Measurements from ENCODE around the gene CIB2. TPM values are rescaled to one million over a fixed set of nuclear protein-coding genes. Genes with fewer than 3 reads are reported as not detected.
A peak's percentile ranks its signal among the peaks of the same experiment; 100 is the strongest.

CIB2 gene
- total and polyA plus RNA-seq, 9 donors: 12.7 to 31.6 (median 16.6) TPM

- no peak for DNase-seq
- H3K36me3 ChIP-seq (ENCODE audit: control insufficient read depth, insufficient read depth, low read length): no peaks in the 10 kb centered on the region
- peaks cover 36% of the 10 kb centered on the region for H3K4me1 ChIP-seq (ENCODE audit: control insufficient read depth, insufficient read depth, low read length)
- H3K4me3 ChIP-seq (ENCODE audit: low read length): no peak overlapping the region
- WGBS (ENCODE audit: insufficient coverage): 87% methylated on average over 12 of the region's 12 CpGs
- H3K9me3 ChIP-seq (replicated peaks; ENCODE audit: control insufficient read depth, low read depth, low read length): no peaks in the 10 kb centered on the region
- H3K27ac ChIP-seq (ENCODE audit: low read length): no peak overlapping the region
- H3K27me3 ChIP-seq (ENCODE audit: control insufficient read depth, insufficient read depth, low read length): peaks cover 2% of the 10 kb centered on the region
Observed at GRCh38 chr15:78087951-78088772, 43.1 kb downstream of the CIB2 start.

DNA sequence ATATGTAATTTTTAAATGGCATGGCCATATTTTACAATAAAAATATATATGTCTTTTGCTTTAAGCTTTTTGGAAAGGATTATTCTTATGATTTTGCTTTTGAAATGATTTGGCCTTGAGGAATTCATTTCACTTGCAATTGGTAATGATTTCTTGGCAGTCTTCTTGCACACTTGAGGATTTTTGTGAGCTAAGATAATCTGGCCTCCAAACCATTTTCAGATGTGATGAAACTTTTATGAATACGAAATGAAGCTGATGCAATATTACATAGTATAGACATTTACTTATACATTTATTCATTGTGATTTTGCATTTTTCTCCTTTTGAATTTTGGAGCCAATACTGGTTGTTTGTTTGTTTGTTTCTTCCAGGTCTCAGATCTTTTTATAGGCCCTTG lies 45.3 kb downstream of the CIB2 start:
- Histone ChIP-seq H3K27me3 (ENCODE audit: control insufficient read depth, insufficient read depth, low read length) (peaks cover 2% of the 10 kb centered on the region), H3K27ac (ENCODE audit: low read length) (peak overlapping the region; percentile 84), H3K4me1 (ENCODE audit: control insufficient read depth, insufficient read depth, low read length) (peaks cover 28% of the 10 kb centered on the region), H3K36me3 (ENCODE audit: control insufficient read depth, insufficient read depth, low read length) (no peaks in the 10 kb centered on the region), H3K4me3 (ENCODE audit: low read length) (no peak overlapping the region), H3K9me3 (replicated peaks; ENCODE audit: control insufficient read depth, low read depth, low read length) (no peaks in the 10 kb centered on the region)
- peak; percentile 96 for DNase-seq
- no CpG with 5 or more reads among the region's 1 CpG for WGBS (ENCODE audit: insufficient coverage)

GRCh38 chr15:78084449-78084750 lies 46.8 kb downstream of the CIB2 start:
- Histone ChIP-seq H3K27me3 (ENCODE audit: control insufficient read depth, insufficient read depth, low read length) (no peaks in the 10 kb centered on the region), H3K27ac (ENCODE audit: low read length) (peak overlapping the region; percentile 42), H3K4me3 (ENCODE audit: low read length) (no peak overlapping the region), H3K36me3 (ENCODE audit: control insufficient read depth, insufficient read depth, low read length) (no peaks in the 10 kb centered on the region), H3K9me3 (replicated peaks; ENCODE audit: control insufficient read depth, low read depth, low read length) (no peaks in the 10 kb centered on the region), H3K4me1 (ENCODE audit: control insufficient read depth, insufficient read depth, low read length) (peaks cover 28% of the 10 kb centered on the region)
- WGBS (ENCODE audit: insufficient coverage): 50% methylated on average over 4 of the region's 5 CpGs
- peak; percentile 49 for DNase-seq

DNA sequence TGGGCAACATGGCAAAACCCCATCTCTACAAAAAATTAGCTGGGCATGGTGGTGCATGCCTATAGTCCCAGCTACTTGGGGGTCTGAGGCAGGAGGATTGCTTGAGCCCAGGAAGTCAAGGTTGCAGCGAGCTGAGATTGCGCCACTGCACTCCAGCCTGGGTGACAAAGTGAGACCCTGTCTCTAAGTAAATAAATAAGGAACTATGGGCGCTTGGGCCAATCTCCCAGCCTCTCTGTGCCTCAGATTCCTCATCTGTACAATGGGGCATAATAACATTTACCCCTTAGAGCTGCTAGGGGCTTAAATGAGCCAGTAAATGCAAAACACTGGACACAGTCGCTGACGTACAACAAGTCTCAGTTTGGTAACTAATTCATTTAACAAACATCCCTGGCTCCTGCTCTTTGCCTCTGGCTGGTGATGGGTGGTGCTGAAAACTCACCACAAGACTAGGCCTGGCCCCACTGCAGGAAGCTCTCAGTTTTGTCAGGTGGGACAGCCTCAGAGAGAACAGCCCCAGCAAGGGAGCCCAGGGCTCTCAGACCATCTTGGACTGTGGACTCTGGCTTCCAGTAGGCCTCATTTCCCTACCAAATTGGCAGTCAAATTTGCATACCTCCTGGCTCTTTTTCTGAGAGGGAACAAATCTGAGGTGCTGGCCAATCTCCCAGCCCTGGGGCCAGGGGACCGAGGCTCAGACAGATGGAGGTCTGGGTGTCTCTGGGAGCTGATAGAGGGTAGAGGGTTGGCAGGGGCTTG lies 47.4 kb downstream of the CIB2 start:
- peak overlapping the region; percentile 42 for H3K27ac ChIP-seq (ENCODE audit: low read length)
- WGBS (ENCODE audit: insufficient coverage): 76% methylated on average over 4 of the region's 6 CpGs
- H3K9me3 ChIP-seq (replicated peaks; ENCODE audit: control insufficient read depth, low read depth, low read length): no peaks in the 10 kb centered on the region
- no peaks in the 10 kb centered on the region for H3K36me3 ChIP-seq (ENCODE audit: control insufficient read depth, insufficient read depth, low read length)
- H3K27me3 ChIP-seq (ENCODE audit: control insufficient read depth, insufficient read depth, low read length): no peaks in the 10 kb centered on the region
- DNase-seq: no peak
- H3K4me1 ChIP-seq (ENCODE audit: control insufficient read depth, insufficient read depth, low read length): peaks cover 28% of the 10 kb centered on the region
- no peak overlapping the region for H3K4me3 ChIP-seq (ENCODE audit: low read length)

- Histone ChIP-seq H3K4me3 (ENCODE audit: low read length) (no peak overlapping the region), H3K27me3 (ENCODE audit: control insufficient read depth, insufficient read depth, low read length) (no peaks in the 10 kb centered on the region), H3K9me3 (replicated peaks; ENCODE audit: control insufficient read depth, low read depth, low read length) (no peaks in the 10 kb centered on the region), H3K36me3 (ENCODE audit: control insufficient read depth, insufficient read depth, low read length) (no peaks in the 10 kb centered on the region), H3K4me1 (ENCODE audit: control insufficient read depth, insufficient read depth, low read length) (peaks cover 28% of the 10 kb centered on the region), H3K27ac (ENCODE audit: low read length) (no peak overlapping the region)
- no peak for DNase-seq
- 85% methylated on average over 4 of the region's 4 CpGs for WGBS (ENCODE audit: insufficient coverage)
Observed at GRCh38 chr15:78083186-78083585, 48.1 kb downstream of the CIB2 start.

GRCh38 chr15:78082743-78083110 lies 48.5 kb downstream of the CIB2 start:
- Histone ChIP-seq H3K4me1 (ENCODE audit: control insufficient read depth, insufficient read depth, low read length) (peaks cover 28% of the 10 kb centered on the region), H3K27me3 (ENCODE audit: control insufficient read depth, insufficient read depth, low read length) (no peaks in the 10 kb centered on the region), H3K27ac (ENCODE audit: low read length) (no peak overlapping the region), H3K36me3 (ENCODE audit: control insufficient read depth, insufficient read depth, low read length) (no peaks in the 10 kb centered on the region), H3K9me3 (replicated peaks; ENCODE audit: control insufficient read depth, low read depth, low read length) (no peaks in the 10 kb centered on the region), H3K4me3 (ENCODE audit: low read length) (no peak overlapping the region)
- DNase-seq: no peak
- WGBS (ENCODE audit: insufficient coverage): 82% methylated on average over 1 of the region's 1 CpG

DNA sequence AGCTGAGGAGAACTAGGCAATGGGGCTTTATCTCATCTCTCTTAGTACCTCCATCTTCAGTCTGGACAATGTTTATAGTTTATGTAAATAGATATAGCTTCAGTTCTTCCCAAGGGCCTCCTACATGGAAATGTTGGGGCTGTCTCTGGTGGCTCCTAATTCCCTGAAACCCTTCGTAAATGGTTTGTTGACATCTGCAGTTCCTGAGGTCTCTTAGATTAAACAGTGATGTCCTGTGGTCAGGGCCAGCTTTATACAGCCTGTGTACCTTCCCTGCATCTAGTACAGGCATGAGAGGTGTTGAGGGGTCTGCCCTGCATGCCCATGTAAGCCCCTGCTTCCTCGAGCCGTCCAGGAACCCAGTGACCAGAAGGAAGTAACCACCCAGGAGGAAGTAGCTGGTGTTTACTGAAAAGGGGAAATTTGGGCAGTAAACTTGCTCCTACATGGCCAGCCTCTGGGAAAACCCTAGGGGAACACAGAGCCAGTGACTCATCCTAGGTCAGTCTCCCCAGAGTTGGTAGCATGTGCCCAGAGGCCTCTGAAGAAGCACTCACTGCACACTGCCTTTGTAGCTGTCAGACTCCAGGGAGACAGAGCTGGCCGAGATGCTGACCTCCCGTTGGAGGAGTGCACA lies 49.0 kb downstream of the CIB2 start:
- WGBS (ENCODE audit: insufficient coverage): 49% methylated on average over 3 of the region's 5 CpGs
- no peaks in the 10 kb centered on the region for H3K36me3 ChIP-seq (ENCODE audit: control insufficient read depth, insufficient read depth, low read length)
- H3K27me3 ChIP-seq (ENCODE audit: control insufficient read depth, insufficient read depth, low read length): no peaks in the 10 kb centered on the region
- no peaks in the 10 kb centered on the region for H3K9me3 ChIP-seq (replicated peaks; ENCODE audit: control insufficient read depth, low read depth, low read length)
- peaks cover 28% of the 10 kb centered on the region for H3K4me1 ChIP-seq (ENCODE audit: control insufficient read depth, insufficient read depth, low read length)
- no peak overlapping the region for H3K27ac ChIP-seq (ENCODE audit: low read length)
- no peak for DNase-seq
- H3K4me3 ChIP-seq (ENCODE audit: low read length): no peak overlapping the region

DNA sequence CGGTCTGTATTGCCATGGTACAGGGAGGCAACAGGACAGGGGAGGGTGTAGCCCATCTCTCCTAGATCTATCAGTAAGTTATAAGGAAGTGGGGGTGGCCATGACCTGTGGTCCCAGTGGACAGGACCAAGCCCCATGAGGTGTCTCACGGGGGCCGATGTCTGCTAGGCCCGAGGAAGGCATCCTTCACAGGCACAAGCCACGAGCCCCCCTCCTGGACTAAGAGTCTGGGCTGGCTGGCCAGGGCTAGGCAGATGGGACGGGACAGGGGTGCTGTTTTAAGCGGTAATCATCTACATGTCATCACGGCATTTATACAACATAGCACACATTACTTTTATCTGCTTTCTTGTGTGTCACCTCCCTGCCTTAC lies 51.2 kb downstream of the CIB2 start:
- WGBS (ENCODE audit: insufficient coverage): 79% methylated on average over 3 of the region's 8 CpGs
- no peaks in the 10 kb centered on the region for H3K36me3 ChIP-seq (ENCODE audit: control insufficient read depth, insufficient read depth, low read length)
- no peak overlapping the region for H3K4me3 ChIP-seq (ENCODE audit: low read length)
- H3K4me1 ChIP-seq (ENCODE audit: control insufficient read depth, insufficient read depth, low read length): peaks cover 36% of the 10 kb centered on the region
- DNase-seq: no peak
- H3K27ac ChIP-seq (ENCODE audit: low read length): no peak overlapping the region
- no peaks in the 10 kb centered on the region for H3K9me3 ChIP-seq (replicated peaks; ENCODE audit: control insufficient read depth, low read depth, low read length)
- no peaks in the 10 kb centered on the region for H3K27me3 ChIP-seq (ENCODE audit: control insufficient read depth, insufficient read depth, low read length)

DNA sequence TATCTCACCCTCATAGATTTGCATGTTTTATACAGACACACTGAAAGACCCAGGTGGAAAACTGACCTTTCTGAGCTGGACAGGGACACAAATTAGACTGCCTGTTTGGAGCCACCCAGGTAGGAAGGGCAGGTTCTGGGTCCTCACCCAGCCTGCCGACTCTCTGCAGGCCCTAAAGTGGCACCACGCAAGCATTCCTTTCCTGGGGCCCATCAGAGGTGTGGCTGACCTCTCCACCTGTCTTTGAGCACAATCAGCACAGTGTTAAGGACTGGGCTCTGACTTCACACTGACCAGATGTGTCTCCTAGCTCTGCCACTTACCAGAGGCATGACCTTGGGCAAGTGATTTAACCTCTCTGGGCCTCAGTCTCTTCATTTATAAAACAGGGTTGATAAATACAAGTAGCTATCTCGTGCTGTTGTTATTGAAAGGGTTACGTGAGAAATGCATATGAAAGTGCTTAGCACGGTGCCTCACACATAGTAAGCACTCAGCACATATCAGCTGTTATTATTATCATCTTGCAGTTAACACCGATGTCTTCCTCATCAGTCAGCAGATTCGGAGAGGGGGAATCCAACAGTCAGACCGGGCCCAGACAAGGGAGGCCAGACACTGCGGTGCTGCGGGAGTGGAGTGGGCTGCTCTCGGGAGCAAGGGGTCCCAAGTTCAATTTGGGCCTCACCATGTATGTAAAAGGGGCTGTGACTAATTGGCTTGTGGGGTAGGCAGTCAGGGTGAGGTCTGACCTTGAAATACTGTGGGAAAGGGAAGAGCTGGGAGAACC lies 51.8 kb downstream of the CIB2 start:
- H3K27me3 ChIP-seq (ENCODE audit: control insufficient read depth, insufficient read depth, low read length): no peaks in the 10 kb centered on the region
- no peak overlapping the region for H3K4me3 ChIP-seq (ENCODE audit: low read length)
- DNase-seq: no peak
- no peaks in the 10 kb centered on the region for H3K9me3 ChIP-seq (replicated peaks; ENCODE audit: control insufficient read depth, low read depth, low read length)
- H3K4me1 ChIP-seq (ENCODE audit: control insufficient read depth, insufficient read depth, low read length): peaks cover 34% of the 10 kb centered on the region
- H3K36me3 ChIP-seq (ENCODE audit: control insufficient read depth, insufficient read depth, low read length): no peaks in the 10 kb centered on the region
- H3K27ac ChIP-seq (ENCODE audit: low read length): no peak overlapping the region
- WGBS (ENCODE audit: insufficient coverage): 79% methylated on average over 6 of the region's 11 CpGs

DNA sequence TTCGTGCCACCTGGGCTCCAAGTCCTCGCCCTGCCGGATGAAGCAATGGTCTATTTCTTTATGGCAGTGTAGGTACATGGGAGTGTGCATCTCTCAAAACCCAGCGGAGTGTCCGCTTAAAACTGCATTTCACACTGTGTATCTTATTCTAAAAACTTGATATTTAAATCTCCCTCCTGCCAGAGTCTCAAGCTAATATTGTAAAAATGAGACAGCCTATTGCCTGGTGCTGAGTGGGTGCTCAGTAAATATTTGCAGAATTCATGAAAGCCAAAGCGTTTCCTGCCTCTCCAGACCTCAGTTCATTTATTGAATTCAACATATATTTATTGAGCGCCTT lies 53.4 kb downstream of the CIB2 start:
- Histone ChIP-seq H3K9me3 (replicated peaks; ENCODE audit: control insufficient read depth, low read depth, low read length) (no peaks in the 10 kb centered on the region), H3K27ac (ENCODE audit: low read length) (no peak overlapping the region), H3K4me1 (ENCODE audit: control insufficient read depth, insufficient read depth, low read length) (peaks cover 24% of the 10 kb centered on the region), H3K4me3 (ENCODE audit: low read length) (peak overlapping the region; percentile 42), H3K27me3 (ENCODE audit: control insufficient read depth, insufficient read depth, low read length) (no peaks in the 10 kb centered on the region), H3K36me3 (ENCODE audit: control insufficient read depth, insufficient read depth, low read length) (no peaks in the 10 kb centered on the region)
- DNase-seq: no peak
- WGBS (ENCODE audit: insufficient coverage): no CpG with 5 or more reads among the region's 7 CpGs

Measured in muscle of leg (tissue), 11 donors.